ENCODE data around the gene FARP1.

The FARP1 gene

GRCh38 chr13:98338310-98338709 is 195.4 kb downstream of the FARP1 start:
- Histone ChIP-seq H3K14ac (ENCODE audit: low read length) (no peak overlapping the region), H2BK5ac (ENCODE audit: low read depth, low read length, poor library complexity) (no peak overlapping the region), H3K18ac (ENCODE audit: low read length) (no peak overlapping the region), H4K91ac (ENCODE audit: low read depth, low read length) (no peak overlapping the region), H3K4me1 (ENCODE audit: control insufficient read depth in 1 of 2, insufficient read depth in 2 of 2, low read length in 2 of 2) (no peaks in the 10 kb centered on the region), H3K4me3 (ENCODE audit: low read depth, low read length) (no peak overlapping the region), H3K9ac (ENCODE audit: low read length) (no peak overlapping the region), H4K8ac (ENCODE audit: low read depth, low read length) (no peak overlapping the region), H3K27ac (ENCODE audit: low read depth, low read length) (no peak overlapping the region), H2AK5ac (ENCODE audit: low read length) (no peak overlapping the region), H3K4me2 (ENCODE audit: low read length) (no peak overlapping the region), H3K27me3 (ENCODE audit: insufficient read depth, low read length) (no peaks in the 10 kb centered on the region), H3K79me1 (ENCODE audit: low read length) (no peaks in the 10 kb centered on the region), H3K23ac (ENCODE audit: low read length) (no peak overlapping the region), H3K79me2 (ENCODE audit: control insufficient read depth, insufficient read depth, low read length, poor library complexity) (no peaks in the 10 kb centered on the region), H2AFZ (ENCODE audit: insufficient read depth, low read length, poor library complexity) (no peak overlapping the region), H2BK120ac (ENCODE audit: insufficient read depth, low read length, poor library complexity) (no peak overlapping the region), H2BK12ac (ENCODE audit: low read length) (no peak overlapping the region), H3K4ac (ENCODE audit: low read depth, low read length) (no peak overlapping the region), H3K36me3 (ENCODE audit: control insufficient read depth in 1 of 2, insufficient read depth in 2 of 2, low read length in 2 of 2) (no peaks in the 10 kb centered on the region), H4K12ac (ENCODE audit: low read depth, low read length) (no peak overlapping the region), H3K9me3 (ENCODE audit: insufficient read depth, low read depth, low read length) (no peaks in the 10 kb centered on the region)
- no peak for DNase-seq
- WGBS (ENCODE audit: extremely low coverage, insufficient coverage, insufficient read length): no CpG with 5 or more reads among the region's 5 CpGs

- H2AK5ac ChIP-seq (ENCODE audit: low read length): no peak overlapping the region
- H2AFZ ChIP-seq (ENCODE audit: insufficient read depth, low read length, poor library complexity): no peak overlapping the region
- no peak overlapping the region for H3K4ac ChIP-seq (ENCODE audit: low read depth, low read length)
- no peaks in the 10 kb centered on the region for H3K79me2 ChIP-seq (ENCODE audit: control insufficient read depth, insufficient read depth, low read length, poor library complexity)
- H3K27me3 ChIP-seq (ENCODE audit: insufficient read depth, low read length): no peaks in the 10 kb centered on the region
- no peak overlapping the region for H3K27ac ChIP-seq (ENCODE audit: low read depth, low read length)
- H3K4me2 ChIP-seq (ENCODE audit: low read length): no peak overlapping the region
- no peak overlapping the region for H2BK5ac ChIP-seq (ENCODE audit: low read depth, low read length, poor library complexity)
- WGBS (ENCODE audit: extremely low coverage, insufficient coverage, insufficient read length): no CpG with 5 or more reads among the region's 8 CpGs
- H3K14ac ChIP-seq (ENCODE audit: low read length): no peak overlapping the region
- no peak overlapping the region for H3K23ac ChIP-seq (ENCODE audit: low read length)
- H4K12ac ChIP-seq (ENCODE audit: low read depth, low read length): no peak overlapping the region
- no peaks in the 10 kb centered on the region for H3K36me3 ChIP-seq (ENCODE audit: control insufficient read depth in 1 of 2, insufficient read depth in 2 of 2, low read length in 2 of 2)
- no peak for DNase-seq
- no peak overlapping the region for H2BK120ac ChIP-seq (ENCODE audit: insufficient read depth, low read length, poor library complexity)
- H3K4me3 ChIP-seq (ENCODE audit: low read depth, low read length): no peak overlapping the region
- H3K18ac ChIP-seq (ENCODE audit: low read length): no peak overlapping the region
- H3K79me1 ChIP-seq (ENCODE audit: low read length): no peaks in the 10 kb centered on the region
- H3K9me3 ChIP-seq (ENCODE audit: insufficient read depth, low read depth, low read length): no peaks in the 10 kb centered on the region
- H2BK12ac ChIP-seq (ENCODE audit: low read length): no peak overlapping the region
- no peak overlapping the region for H4K8ac ChIP-seq (ENCODE audit: low read depth, low read length)
- no peaks in the 10 kb centered on the region for H3K4me1 ChIP-seq (ENCODE audit: control insufficient read depth in 1 of 2, insufficient read depth in 2 of 2, low read length in 2 of 2)
- H4K91ac ChIP-seq (ENCODE audit: low read depth, low read length): no peak overlapping the region
- no peak overlapping the region for H3K9ac ChIP-seq (ENCODE audit: low read length)
Measured at GRCh38 chr13:98339684-98340425, 197.0 kb downstream of the FARP1 start.

GRCh38 chr13:98342953-98343352 is 200.1 kb downstream of the FARP1 start:
- Histone ChIP-seq H3K79me2 (ENCODE audit: control insufficient read depth, insufficient read depth, low read length, poor library complexity) (no peaks in the 10 kb centered on the region), H3K36me3 (ENCODE audit: control insufficient read depth in 1 of 2, insufficient read depth in 2 of 2, low read length in 2 of 2) (peaks cover 0 to 3% of the 10 kb centered on the region in 2 experiments), H3K4ac (ENCODE audit: low read depth, low read length) (no peak overlapping the region), H4K12ac (ENCODE audit: low read depth, low read length) (no peak overlapping the region), H2AK5ac (ENCODE audit: low read length) (no peak overlapping the region), H2BK120ac (ENCODE audit: insufficient read depth, low read length, poor library complexity) (no peak overlapping the region), H3K4me1 (ENCODE audit: control insufficient read depth in 1 of 2, insufficient read depth in 2 of 2, low read length in 2 of 2) (no peaks in the 10 kb centered on the region), H3K4me2 (ENCODE audit: low read length) (no peak overlapping the region), H3K23ac (ENCODE audit: low read length) (no peak overlapping the region), H3K18ac (ENCODE audit: low read length) (no peak overlapping the region), H3K27ac (ENCODE audit: low read depth, low read length) (no peak overlapping the region), H4K91ac (ENCODE audit: low read depth, low read length) (no peak overlapping the region), H2BK5ac (ENCODE audit: low read depth, low read length, poor library complexity) (no peak overlapping the region), H2AFZ (ENCODE audit: insufficient read depth, low read length, poor library complexity) (no peak overlapping the region), H3K4me3 (ENCODE audit: low read depth, low read length) (no peak overlapping the region), H3K9ac (ENCODE audit: low read length) (no peak overlapping the region), H2BK12ac (ENCODE audit: low read length) (no peak overlapping the region), H3K27me3 (ENCODE audit: insufficient read depth, low read length) (no peaks in the 10 kb centered on the region), H4K8ac (ENCODE audit: low read depth, low read length) (no peak overlapping the region), H3K14ac (ENCODE audit: low read length) (no peak overlapping the region), H3K79me1 (ENCODE audit: low read length) (no peaks in the 10 kb centered on the region), H3K9me3 (ENCODE audit: insufficient read depth, low read depth, low read length) (no peaks in the 10 kb centered on the region)
- no peak for DNase-seq
- WGBS (ENCODE audit: extremely low coverage, insufficient coverage, insufficient read length): no CpG with 5 or more reads among the region's 4 CpGs

- no peak overlapping the region for H3K14ac ChIP-seq (ENCODE audit: low read length)
- no peak overlapping the region for H2BK12ac ChIP-seq (ENCODE audit: low read length)
- no peaks in the 10 kb centered on the region for H3K79me1 ChIP-seq (ENCODE audit: low read length)
- no peak overlapping the region for H4K8ac ChIP-seq (ENCODE audit: low read depth, low read length)
- H3K27me3 ChIP-seq (ENCODE audit: insufficient read depth, low read length): no peaks in the 10 kb centered on the region
- H3K4ac ChIP-seq (ENCODE audit: low read depth, low read length): no peak overlapping the region
- H3K4me3 ChIP-seq (ENCODE audit: low read depth, low read length): no peak overlapping the region
- H3K9ac ChIP-seq (ENCODE audit: low read length): no peak overlapping the region
- no peaks in the 10 kb centered on the region for H3K4me1 ChIP-seq (ENCODE audit: control insufficient read depth in 1 of 2, insufficient read depth in 2 of 2, low read length in 2 of 2)
- no peak overlapping the region for H3K4me2 ChIP-seq (ENCODE audit: low read length)
- no peak overlapping the region for H4K91ac ChIP-seq (ENCODE audit: low read depth, low read length)
- H2BK120ac ChIP-seq (ENCODE audit: insufficient read depth, low read length, poor library complexity): no peak overlapping the region
- 100% methylated on average over 2 of the region's 10 CpGs for WGBS (ENCODE audit: extremely low coverage, insufficient coverage, insufficient read length)
- no peaks in the 10 kb centered on the region for H3K79me2 ChIP-seq (ENCODE audit: control insufficient read depth, insufficient read depth, low read length, poor library complexity)
- no peak overlapping the region for H3K27ac ChIP-seq (ENCODE audit: low read depth, low read length)
- H2AK5ac ChIP-seq (ENCODE audit: low read length): no peak overlapping the region
- H3K9me3 ChIP-seq (ENCODE audit: insufficient read depth, low read depth, low read length): no peaks in the 10 kb centered on the region
- no peak overlapping the region for H2BK5ac ChIP-seq (ENCODE audit: low read depth, low read length, poor library complexity)
- peaks cover 3% of the 10 kb centered on the region in 2 experiments for H3K36me3 ChIP-seq (ENCODE audit: control insufficient read depth in 1 of 2, insufficient read depth in 2 of 2, low read length in 2 of 2)
- no peak overlapping the region for H3K23ac ChIP-seq (ENCODE audit: low read length)
- no peak overlapping the region for H2AFZ ChIP-seq (ENCODE audit: insufficient read depth, low read length, poor library complexity)
- H4K12ac ChIP-seq (ENCODE audit: low read depth, low read length): no peak overlapping the region
- DNase-seq: no peak
- no peak overlapping the region for H3K18ac ChIP-seq (ENCODE audit: low read length)
Measured at GRCh38 chr13:98343461-98343860, 200.6 kb downstream of the FARP1 start.

Measured in trophoblast cell (in vitro differentiated cells and primary cell).